HepG2 (cell line): Measurements from ENCODE around the gene SCN9A. TPM values are rescaled to one million over a fixed set of nuclear protein-coding genes. Genes with fewer than 3 reads are reported as not detected.
A peak's percentile ranks its signal among the peaks of the same experiment; 100 is the strongest.

Experiments
- ATAC-seq: fragments of 200-7000 bp; cut with Tn5 transposase; 3 replicates; pipeline ENCODE4 v1.9.1; 2020; ENCODE audit warnings: mild to moderate bottlenecking, moderate library complexity
- BruUV-seq: library from RNA; stranded (reverse); fragments of 400-500 nt; replicated peaks from 2 replicates; lab custom pipeline; 2021; lab: Mats Ljungman, UMichigan
- CTCF ChIA-PET: fragments of 300-600 bp; formaldehyde crosslinking; extraction: SDS; loops from one replicate; lab custom pipeline; 2021; ENCODE audit warnings: low total read pairs, inconsistent platforms, low intra/inter-chr PET ratio; lab: Yijun Ruan, JAX
- POLR2A ChIA-PET: fragments of 350-600 bp; sonication (Branson Sonifier 250); formaldehyde crosslinking; loops from one replicate; lab custom pipeline; 2020; ENCODE audit warnings: antibody characterized with exemption, inconsistent platforms; lab: Yijun Ruan, JAX
- DNase-seq: peaks from one replicate; pipeline ENCODE4 v3.0.0-alpha.2; 2015; ENCODE audit warnings: low spot score
- FAIRE-seq: peaks from 3 replicates; lab custom pipeline; 2011; peaks lifted over from hg19 to GRCh38; lab: Jason Lieb, UNC
- H2AFZ ChIP-seq: one replicate; pipeline ENCODE4 v1.6.1; 2011; ENCODE audit warnings: low read length, inconsistent platforms
- H3K27ac ChIP-seq: fragments of 300-600 bp; 3 replicates; pipeline ENCODE4 v1.8.0; 2011; ENCODE audit warnings: mixed run types, mild to moderate bottlenecking, mixed read lengths, low read length, inconsistent platforms; ENCODE audit not compliant: insufficient read depth; ENCODE audit errors: extremely low read length
- H3K27me3 ChIP-seq, 2 experiments: fragments of 200-600 bp in 1 of 2; 2 replicates in 1 of 2; 3 replicates in 1 of 2; pipeline versions ENCODE4 v1.6.0 to v1.8.0; 2011; ENCODE audit warnings: low read length in 2 of 2, mild to moderate bottlenecking in 2 of 2, moderate library complexity in 2 of 2, inconsistent platforms in 1 of 2; ENCODE audit not compliant: insufficient read depth in 2 of 2, control insufficient read depth in 1 of 2
- H3K36me3 ChIP-seq, 2 experiments: fragments of 200-600 bp in 1 of 2; replicated peaks in 1 of 2; 2 replicates in 1 of 2; 3 replicates in 1 of 2; pipeline versions ENCODE4 v1.5.1 to v1.8.0; 2011; ENCODE audit warnings: low read length in 2 of 2, inconsistent platforms in 1 of 2; ENCODE audit not compliant: insufficient read depth in 2 of 2, control insufficient read depth in 1 of 2
- H3K4me1 ChIP-seq: 2 replicates; pipeline ENCODE4 v1.5.1; 2012; ENCODE audit warnings: low read length, inconsistent platforms; ENCODE audit not compliant: insufficient read depth
- H3K4me2 ChIP-seq: 2 replicates; pipeline ENCODE4 v1.6.0; 2011; ENCODE audit warnings: low read depth, low read length, inconsistent platforms
- H3K4me3 ChIP-seq, 3 experiments: fragments of 200-600 bp in 1 of 3; sonication (generic), shearing (Covaris generic) in 1 of 3; replicated peaks in 1 of 3; 2 replicates each; pipeline ENCODE4 v1.5.1; 2011 to 2016; ENCODE audit warnings: low read length in 3 of 3, inconsistent platforms in 2 of 3, low read depth in 2 of 3, mild to moderate bottlenecking in 2 of 3, control low read depth in 1 of 3, mixed read lengths in 1 of 3; ENCODE audit not compliant: insufficient read depth in 1 of 3
- H3K79me2 ChIP-seq: one replicate; pipeline ENCODE4 v1.6.1; 2011; ENCODE audit warnings: low read length, inconsistent platforms; ENCODE audit not compliant: insufficient read depth
- H3K9ac ChIP-seq: 2 replicates; pipeline ENCODE4 v1.6.0; 2011; ENCODE audit warnings: mild to moderate bottlenecking, low read depth, low read length, inconsistent platforms; ENCODE audit not compliant: insufficient read depth
- H3K9me3 ChIP-seq: 2 replicates; pipeline ENCODE4 v1.5.1; 2012; ENCODE audit warnings: mild to moderate bottlenecking, low read length
- H4K20me1 ChIP-seq: 2 replicates; pipeline ENCODE4 v1.6.0; 2011; ENCODE audit warnings: inconsistent platforms, mild to moderate bottlenecking, low read length, moderate library complexity; ENCODE audit not compliant: insufficient read depth
- CEBPZ ChIP-seq: IDR thresholded peaks from 2 replicates; pipeline ENCODE4 v1.6.1; 2012; ENCODE audit warnings: low read length, improper control_type of control experiment
- MZF1 ChIP-seq: sonication (generic); formaldehyde crosslinking; IDR thresholded peaks from 2 replicates; pipeline ENCODE4 v1.8.1; 2023; ENCODE audit warnings: mild to moderate bottlenecking, missing genetic modification reagents, borderline replicate concordance
- TOE1 ChIP-seq: sonication (generic); formaldehyde crosslinking; IDR thresholded peaks from 2 replicates; pipeline ENCODE4 v1.4.0; 2020; ENCODE audit warnings: mild to moderate bottlenecking, missing genetic modification reagents
- ZBTB7B ChIP-seq: sonication (generic); formaldehyde crosslinking; IDR thresholded peaks from 2 replicates; pipeline ENCODE4 v1.4.0; 2020; ENCODE audit warnings: missing genetic modification reagents
- ZMYM3 ChIP-seq: sonication (generic); formaldehyde crosslinking; IDR thresholded peaks from 2 replicates; pipeline ENCODE4 v1.5.1; 2020; ENCODE audit warnings: mild to moderate bottlenecking, missing genetic modification reagents
- ZNF121 ChIP-seq: sonication (generic); formaldehyde crosslinking; IDR thresholded peaks from 2 replicates; pipeline ENCODE4 v1.5.0; 2020; ENCODE audit warnings: mild to moderate bottlenecking, missing genetic modification reagents
- ZNF318 ChIP-seq: sonication (generic); formaldehyde crosslinking; IDR thresholded peaks from 2 replicates; pipeline ENCODE4 v1.4.0; 2020; ENCODE audit warnings: mild to moderate bottlenecking, missing genetic modification reagents
- ZNF337 ChIP-seq: sonication (generic); formaldehyde crosslinking; IDR thresholded peaks from 2 replicates; pipeline ENCODE4 v1.5.1; 2020; ENCODE audit warnings: missing genetic modification reagents, low read depth, mild to moderate bottlenecking, borderline replicate concordance
- ZNF562 ChIP-seq: sonication (generic); formaldehyde crosslinking; IDR thresholded peaks from 2 replicates; pipeline ENCODE4 v1.8.0; 2022; ENCODE audit warnings: missing genetic modification reagents, borderline replicate concordance
- WGBS: methylation state at CpG from one replicate; pipeline ENCODE4 v1.1.6; 2017; ENCODE audit warnings: low lambda C conversion rate; 5-methylcytosine and 5-hydroxymethylcytosine counted together
- in situ Hi-C: cut with HindIII; loops from 2 replicates; pipeline ENCODE4 v1.10.0; 2017; ENCODE audit warnings: low pct_unique_long_range_greater_than_20kb; ENCODE audit not compliant: extremely low pct_ligation_motif_present
- intact Hi-C: fragments of 100-400 bp; cut with micrococcal nuclease; formaldehyde crosslinking; loops from one replicate; pipeline ENCODE4 v1.10.0; 2022; ENCODE audit not compliant: unreplicated experiment
- polyA plus RNA-seq, 8 experiments: library from polyadenylated mRNA; depleted of rRNA in 3 of 8; stranded (reverse) in 7 of 8; unstranded in 1 of 8; fragments of >200 nt; fragmentation: Illumina TruSeq in 4 of 8; extraction: Trizol in 4 of 8; gene quantifications; 2 replicates each; pipeline versions ENCODE4 v1.2.1 to v1.2.3, GENCODE V29; 2011 to 2016; ENCODE audit warnings: low read depth in 4 of 8, missing spikeins in 1 of 8, mixed read lengths in 1 of 8; ENCODE audit not compliant: insufficient read depth in 1 of 8
- total RNA-seq, 5 experiments: library from RNA; depleted of rRNA; stranded (reverse); fragments of >200 nt; fragmentation: Illumina TruSeq; extraction: Trizol; gene quantifications; 2 replicates each; pipeline ENCODE4 v1.2.3, GENCODE V29; 2016; ENCODE audit warnings: low read depth in 1 of 5

The SCN9A gene
- total and polyA plus RNA-seq, 2 of the 13 experiments (the other 11 are each of a cell fraction or from before 2014, with no cell fraction given) = 15.3 to 24.3 TPM

- TF ChIP-seq CEBPZ (no peak), ZNF562 (no peak)
These were observed at the start of gene SCN9A (continued) for GRCh38 chr2:166375736-166376487.

- no peak for DNase-seq
- H3K36me3 ChIP-seq = no peaks in the 10 kb centered on the region
- in situ Hi-C loops = no loop called here
- 8% methylated on average over 5 of the region's 5 CpGs for WGBS
- H3K9me3 ChIP-seq = no peaks in the 10 kb centered on the region
- no peak overlapping the region for H3K4me2 ChIP-seq
- peak overlapping the region; percentile 10 for H2AFZ ChIP-seq
- BruUV-seq = no TSS peak
- H3K27me3 ChIP-seq = no peaks in the 10 kb centered on the region
- CTCF ChIA-PET = no interaction called here
- H3K79me2 ChIP-seq = no peaks in the 10 kb centered on the region
- no peaks in the 10 kb centered on the region for H4K20me1 ChIP-seq
- POLR2A ChIA-PET = no interaction called here
- ATAC-seq = peak; percentile 54
- no peak for FAIRE-seq
- H3K9ac ChIP-seq = no peak overlapping the region
- no peaks in the 10 kb centered on the region for H3K4me1 ChIP-seq
- no peak overlapping the region for H3K27ac ChIP-seq
- no peak overlapping the region for H3K4me3 ChIP-seq
- TF ChIP-seq ZNF318 (CRISPR knock-in tag) (no peak), ZNF337 (no peak), TOE1 (CRISPR knock-in tag) (no peak), ZNF121 (CRISPR knock-in tag) (no peak), ZBTB7B (CRISPR knock-in tag) (no peak), ZMYM3 (CRISPR knock-in tag) (no peak), MZF1 (CRISPR knock-in tag) (no peak)
- TF ChIP-seq, all 625 proteins: peak for 0
- intact Hi-C loops = loop anchor here (5.0 kb wide), 1 partner anchor 243 kb away; no protein-coding TSS in a partner anchor
These were observed 49.1 kb upstream of the SCN9A start for GRCh38 chr2:166424841-166425240.
